H9 (cell line): ENCODE measurements around the gene ENTPD1. TPM values are rescaled to one million over a fixed set of nuclear protein-coding genes. Genes with fewer than 3 reads are reported as not detected.
A peak's percentile ranks its signal among the peaks of the same experiment; 100 is the strongest.

Source experiments
- DNase-seq: peaks from one replicate; pipeline ENCODE4 v3.0.0-alpha.2; 2017
- H2AFZ ChIP-seq: one replicate; pipeline ENCODE4 v1.6.1; 2013; ENCODE audit warnings: mild to moderate bottlenecking, low read length, control low read depth, moderate library complexity
- H2AK5ac ChIP-seq: 2 replicates; pipeline ENCODE4 v1.6.1; 2013; ENCODE audit warnings: low read length, control low read depth, mixed read lengths; ENCODE audit not compliant: insufficient read length
- H2BK120ac ChIP-seq: one replicate; pipeline ENCODE4 v1.6.1; 2013; ENCODE audit warnings: low read depth, mild to moderate bottlenecking, low read length, control low read depth, inconsistent platforms; ENCODE audit not compliant: poor library complexity, severe bottlenecking
- H2BK12ac ChIP-seq: 2 replicates; pipeline ENCODE4 v1.6.1; 2013; ENCODE audit warnings: low read length, control low read depth, mixed read lengths, low read depth; ENCODE audit not compliant: insufficient read length
- H2BK15ac ChIP-seq: 2 replicates; pipeline ENCODE4 v1.6.1; 2013; ENCODE audit warnings: low read depth, low read length, control low read depth
- H2BK20ac ChIP-seq: one replicate; pipeline ENCODE4 v1.6.1; 2013; ENCODE audit warnings: low read depth, mild to moderate bottlenecking, low read length, control low read depth, inconsistent platforms; ENCODE audit not compliant: poor library complexity, severe bottlenecking
- H2BK5ac ChIP-seq: 2 replicates; pipeline ENCODE4 v1.6.1; 2013; ENCODE audit warnings: low read length, control low read depth, mixed read lengths; ENCODE audit not compliant: insufficient read length
- H3K14ac ChIP-seq: 2 replicates; pipeline ENCODE4 v1.6.1; 2013; ENCODE audit warnings: low read length, control low read depth; ENCODE audit not compliant: insufficient read depth
- H3K18ac ChIP-seq: 2 replicates; pipeline ENCODE4 v1.6.1; 2013; ENCODE audit warnings: low read depth, mild to moderate bottlenecking, mixed read lengths, low read length, control low read depth; ENCODE audit not compliant: insufficient read length
- H3K23ac ChIP-seq: 2 replicates; pipeline ENCODE4 v1.6.1; 2013; ENCODE audit warnings: low read length, control low read depth, mixed read lengths, low read depth; ENCODE audit not compliant: insufficient read length
- H3K23me2 ChIP-seq: 2 replicates; pipeline ENCODE4 v1.6.1; 2013; ENCODE audit warnings: low read depth, mild to moderate bottlenecking, mixed read lengths, low read length, control low read depth; ENCODE audit not compliant: insufficient read length, poor library complexity, severe bottlenecking
- H3K27ac ChIP-seq: 2 replicates; pipeline ENCODE4 v1.5.1; 2013; ENCODE audit warnings: low read length, control low read depth, mixed read lengths, low read depth; ENCODE audit not compliant: insufficient read length
- H3K27me3 ChIP-seq: 2 replicates; pipeline ENCODE4 v1.6.1; 2013; ENCODE audit warnings: low read length, control low read depth, inconsistent platforms; ENCODE audit not compliant: insufficient read depth
- H3K4ac ChIP-seq: 2 replicates; pipeline ENCODE4 v1.6.1; 2013; ENCODE audit warnings: low read depth, mild to moderate bottlenecking, control low read depth, inconsistent platforms, low read length, moderate library complexity
- H3K4me1 ChIP-seq: 2 replicates; pipeline ENCODE4 v1.6.1; 2013; ENCODE audit warnings: low read length, control low read depth, inconsistent platforms; ENCODE audit not compliant: insufficient read depth
- H3K4me2 ChIP-seq: 2 replicates; pipeline ENCODE4 v1.6.1; 2013; ENCODE audit warnings: low read length, control low read depth, mixed read lengths; ENCODE audit not compliant: insufficient read length, insufficient read depth
- H3K56ac ChIP-seq: 2 replicates; pipeline ENCODE4 v1.6.1; 2013; ENCODE audit warnings: low read depth, mild to moderate bottlenecking, mixed read lengths, low read length, control low read depth; ENCODE audit not compliant: insufficient read length
- H3K79me1 ChIP-seq: 2 replicates; pipeline ENCODE4 v1.6.1; 2013; ENCODE audit warnings: low read depth, mild to moderate bottlenecking, moderate library complexity, low read length, control low read depth, inconsistent platforms; ENCODE audit not compliant: insufficient read depth, poor library complexity, severe bottlenecking
- H3K79me2 ChIP-seq: 2 replicates; pipeline ENCODE4 v1.6.1; 2013; ENCODE audit warnings: low read length, control low read depth, inconsistent platforms; ENCODE audit not compliant: insufficient read depth
- H3K9ac ChIP-seq: 2 replicates; pipeline ENCODE4 v1.6.1; 2013; ENCODE audit warnings: low read length, control low read depth, mixed read lengths; ENCODE audit not compliant: insufficient read length; ENCODE audit errors: extremely low read depth
- H3K9me3 ChIP-seq: one replicate; pipeline ENCODE4 v1.6.1; 2013; ENCODE audit warnings: low read depth, low read length, inconsistent platforms; ENCODE audit not compliant: control insufficient read depth
- H3T11ph ChIP-seq: one replicate; pipeline ENCODE4 v1.6.1; 2013; ENCODE audit warnings: mild to moderate bottlenecking, low read length, control low read depth, inconsistent platforms
- H4K20me1 ChIP-seq: one replicate; pipeline ENCODE4 v1.6.1; 2013; ENCODE audit not compliant: control insufficient read depth, insufficient read length, insufficient read depth
- H4K5ac ChIP-seq: 2 replicates; pipeline ENCODE4 v1.6.1; 2013; ENCODE audit warnings: low read depth, mild to moderate bottlenecking, mixed read lengths, low read length, control low read depth; ENCODE audit not compliant: insufficient read length
- H4K8ac ChIP-seq: replicated peaks from 2 replicates; pipeline ENCODE4 v1.6.1; 2013; ENCODE audit warnings: low read length, control low read depth, mixed read lengths, low read depth; ENCODE audit not compliant: insufficient read length
- H4K91ac ChIP-seq: 2 replicates; pipeline ENCODE4 v1.6.1; 2013; ENCODE audit warnings: low read depth, mild to moderate bottlenecking, moderate library complexity, mixed read lengths, low read length, control low read depth; ENCODE audit not compliant: insufficient read length
- H3K27ac Mint-ChIP-seq, 3 experiments: 2 replicates in 2 of 3; 3 replicates in 1 of 3; pipeline ENCODE4 v1.8.0; 2020 to 2021; ENCODE audit warnings: mixed read lengths in 3 of 3, mild to moderate bottlenecking in 1 of 3, moderate library complexity in 1 of 3
- H3K27me3 Mint-ChIP-seq: 2 replicates; pipeline ENCODE4 v1.8.0; 2021; ENCODE audit warnings: low read depth, mild to moderate bottlenecking, moderate library complexity, mixed read lengths
- H3K36me3 Mint-ChIP-seq, 3 experiments: 2 replicates in 2 of 3; 3 replicates in 1 of 3; pipeline ENCODE4 v1.8.0; 2020 to 2021; ENCODE audit warnings: low read depth in 3 of 3, mixed read lengths in 3 of 3; ENCODE audit not compliant: insufficient read depth in 1 of 3
- H3K4me1 Mint-ChIP-seq, 2 experiments: 2 replicates each; pipeline ENCODE4 v1.8.0; 2020; ENCODE audit warnings: mixed read lengths in 2 of 2
- H3K4me3 Mint-ChIP-seq, 2 experiments: 2 replicates in 1 of 2; 3 replicates in 1 of 2; pipeline ENCODE4 v1.8.0; 2020 to 2021; ENCODE audit warnings: mild to moderate bottlenecking in 2 of 2, mixed read lengths in 2 of 2, moderate library complexity in 1 of 2
- H3K9me3 Mint-ChIP-seq, 2 experiments: 2 replicates in 1 of 2; 3 replicates in 1 of 2; pipeline ENCODE4 v1.8.0; 2020; ENCODE audit warnings: mild to moderate bottlenecking in 2 of 2, mixed read lengths in 2 of 2, moderate library complexity in 1 of 2
- CTCF ChIP-seq: fragments of 200-600 bp; sonication (generic); conservative IDR thresholded peaks from 3 replicates; pipeline ENCODE4 v1.8.0; 2021; ENCODE audit warnings: antibody characterized with exemption, mild to moderate bottlenecking
- WGBS: extraction: QIAGEN DNeasy Blood & Tissue Kit; methylation state at CpG from one replicate; pipeline ENCODE4 v1.1.7; 2013; ENCODE audit warnings: missing lambda C conversion rate, low lambda C conversion rate, mixed read lengths; ENCODE audit not compliant: insufficient read length; ENCODE audit errors: extremely low coverage; 5-methylcytosine and 5-hydroxymethylcytosine counted together
- total RNA-seq: library from RNA; stranded (reverse); gene quantifications from 2 replicates; pipeline ENCODE4 v1.2.1, GENCODE V29; 2021

Gene ENTPD1
- total RNA-seq, 1 experiment from 2014 or later = 1.9 TPM

- Histone ChIP-seq H2BK20ac (no peak overlapping the region), H3K4ac (no peak overlapping the region), H3K4me2 (no peak overlapping the region), H3T11ph (no peak overlapping the region), H3K79me1 (no peaks in the 10 kb centered on the region), H3K27ac (no peak overlapping the region), H4K8ac (no peak overlapping the region), H3K9ac (no peak overlapping the region), H4K5ac (no peak overlapping the region), H3K9me3 (peaks cover 11% of the 10 kb centered on the region), H2BK12ac (no peak overlapping the region), H3K4me1 (no peaks in the 10 kb centered on the region; the same call in 1 of the 2 replicates), H3K79me2 (no peaks in the 10 kb centered on the region), H3K27me3 (no peaks in the 10 kb centered on the region; the same call in 1 of the 2 replicates), H3K56ac (no peak overlapping the region), H2BK120ac (no peak overlapping the region), H3K18ac (no peak overlapping the region), H4K91ac (no peak overlapping the region), H4K20me1 (no peaks in the 10 kb centered on the region), H2BK15ac (no peak overlapping the region), H2BK5ac (no peak overlapping the region), H3K14ac (no peak overlapping the region), H3K23ac (peak overlapping the region; percentile 3), H3K23me2 (no peaks in the 10 kb centered on the region), H2AK5ac (no peak overlapping the region), H2AFZ (no peak overlapping the region)
- WGBS = no CpG with 5 or more reads among the region's 7 CpGs
- Mint-ChIP-seq H3K27me3 (no peaks in the 10 kb centered on the region), H3K9me3 (peaks cover 18% of the 10 kb centered on the region in 2 experiments), H3K27ac (no peak overlapping the region; a peak in 1 of 7 replicates), H3K4me3 (no peak overlapping the region), H3K36me3 (peaks cover 5 to 14% (median 13%) of the 10 kb centered on the region in 3 experiments), H3K4me1 (no peaks in the 10 kb centered on the region; a peak in 1 of 4 replicates)
- no peak for TF ChIP-seq CTCF
- DNase-seq = no peak
Observed at GRCh38 chr10:95814011-95814727, 58.2 kb downstream of the ENTPD1 start.
